Aorta (tissue), 5 donors: ENCODE measurements around the gene SART3. TPM values are rescaled to one million over a fixed set of nuclear protein-coding genes. Genes with fewer than 3 reads are reported as not detected.
"Not testable (repeated sequence)": the region's sequence is repeated elsewhere in the genome, so short reads cannot be mapped to it uniquely, and the experiment has no call there.

Source experiments
- ATAC-seq: fragments of 200-7000 bp; cut with Tn5 transposase; one replicate; pipeline ENCODE4 v1.9.1; 2022; ENCODE audit warnings: moderate library complexity; ENCODE audit not compliant: low FRiP score
- DNase-seq, 2 donors: peaks; one replicate each; pipeline ENCODE4 v3.0.0-alpha.2; 2020
- H3K27ac ChIP-seq, 2 donors: one replicate each; pipeline ENCODE4 v1.5.1; 2013; ENCODE audit warnings: low read length in 2 of 2, mild to moderate bottlenecking in 2 of 2, moderate library complexity in 2 of 2, control low read depth in 1 of 2, inconsistent platforms in 1 of 2, low read depth in 1 of 2
- H3K27me3 ChIP-seq, 2 donors: one replicate each; pipeline ENCODE4 v1.6.1; 2013; ENCODE audit warnings: control low read depth in 1 of 2, low read length in 1 of 2, mild to moderate bottlenecking in 1 of 2, moderate library complexity in 1 of 2; ENCODE audit not compliant: insufficient read depth in 2 of 2, control insufficient read depth in 1 of 2
- H3K36me3 ChIP-seq, 2 donors: one replicate each; pipeline ENCODE4 v1.6.1; 2013; ENCODE audit warnings: control low read depth in 1 of 2, low read length in 1 of 2, mild to moderate bottlenecking in 1 of 2; ENCODE audit not compliant: insufficient read depth in 2 of 2, control insufficient read depth in 1 of 2
- H3K4me1 ChIP-seq, 2 donors: one replicate each; pipeline ENCODE4 v1.6.1; 2013; ENCODE audit warnings: low read length in 2 of 2, control low read depth in 1 of 2, mild to moderate bottlenecking in 1 of 2, moderate library complexity in 1 of 2; ENCODE audit not compliant: insufficient read depth in 2 of 2, control insufficient read depth in 1 of 2
- H3K4me3 ChIP-seq, 2 donors: one replicate each; pipeline ENCODE4 v1.5.1; 2013; ENCODE audit warnings: low read length in 2 of 2, control low read depth in 1 of 2, mild to moderate bottlenecking in 1 of 2
- H3K9me3 ChIP-seq: one replicate; pipeline ENCODE4 v1.6.1; 2013; ENCODE audit warnings: mild to moderate bottlenecking, low read length; ENCODE audit not compliant: control insufficient read depth
- WGBS, 2 donors: extraction: QIAGEN DNeasy Blood & Tissue Kit; methylation state at CpG; one replicate each; pipeline ENCODE4 v1.1.7; 2013; 5-methylcytosine and 5-hydroxymethylcytosine counted together
- intact Hi-C, 2 donors: fragments of 100-400 bp; cut with DNase I; formaldehyde crosslinking; loops; one replicate each; pipeline versions ENCODE4 v1.14.2 to v1.15.0; 2022
- polyA plus RNA-seq, 2 donors: library from polyadenylated mRNA; stranded (reverse); fragments of 200-250 nt; gene quantifications; one replicate each; pipeline ENCODE4 v1.2.3, GENCODE V29; 2013
- total RNA-seq, 2 donors: library from RNA; stranded (reverse); fragmentation: NEBNext Ultra II Directional; extraction: Animal tissue kit (Norgen Biotek cat#: 25700); gene quantifications; one replicate each; pipeline ENCODE4 v1.2.1, GENCODE V29; 2021
- donor health status: healthy with polysubstance abuse.
- donor health status: Bipolar disorder and iron deficiency.
- donor health status: DM: no; HTN: no; CAD: no.
- donor health status: DM: no; HTN: no; CAD: no.
- donor health status: DM: yes; HTN: yes; CAD: no.

Gene SART3
- total and polyA plus RNA-seq, 4 donors, result 11.5 to 51.3 (median 35.0) TPM

DNA sequence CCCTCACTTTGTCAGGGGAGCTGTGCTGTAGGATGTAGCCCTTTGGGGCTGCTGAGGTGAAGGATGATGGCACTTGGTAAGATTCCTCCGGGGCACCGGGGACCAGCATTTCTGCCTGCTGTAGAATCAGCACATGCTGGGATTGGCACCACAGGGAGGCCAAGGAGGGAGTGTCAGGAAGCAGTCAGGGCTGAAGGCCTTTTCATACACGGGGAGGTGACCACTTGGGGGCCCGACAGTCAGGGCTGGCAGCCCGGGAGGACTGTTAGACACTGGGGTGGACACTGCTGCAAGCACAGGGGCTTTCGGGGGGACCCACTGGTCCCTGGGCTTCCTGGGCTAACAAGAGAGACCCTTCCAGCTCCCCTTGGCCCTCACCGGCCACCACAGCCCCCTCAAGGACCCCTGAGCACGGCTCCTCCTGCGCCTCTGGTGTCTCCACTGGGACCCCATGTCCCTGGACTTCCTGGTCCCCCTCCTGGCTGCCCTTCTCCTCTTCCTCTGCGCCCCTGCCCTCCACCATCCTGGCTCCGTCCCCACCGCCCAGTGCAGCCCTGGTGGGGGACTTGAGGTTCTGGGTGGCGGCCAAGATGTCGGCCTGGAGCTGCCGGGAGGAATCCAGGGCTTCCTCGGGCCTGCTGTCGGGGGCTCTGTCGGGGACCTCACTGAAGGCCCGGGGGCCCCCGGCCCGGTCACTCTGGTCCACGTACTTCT is 30.5 kb upstream of the SART3 start:
- 87 to 90% methylated on average over 21 to 22 of the region's 22 CpGs for WGBS, 2 donors
- no peaks in the 10 kb centered on the region for H3K27me3 ChIP-seq

DNA sequence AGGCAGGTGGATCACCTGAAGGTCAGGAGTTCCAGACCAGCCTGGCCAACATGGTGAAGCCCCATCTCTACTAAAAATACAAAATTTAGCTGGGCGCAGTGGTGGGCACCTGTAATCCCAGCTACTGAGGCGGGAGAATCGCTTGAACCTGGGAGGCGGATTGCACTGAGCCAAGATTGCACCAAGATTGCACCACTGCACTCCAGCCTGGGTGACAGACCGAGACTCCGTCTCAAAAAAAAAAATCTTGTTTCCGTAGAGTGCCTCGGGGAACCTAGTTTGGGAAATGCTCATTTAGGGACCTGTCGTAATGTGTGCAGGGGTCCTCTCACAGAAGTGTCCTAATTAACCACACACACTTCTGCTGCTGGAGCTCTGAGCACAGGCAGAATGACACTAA is 29.5 kb upstream of the SART3 start:
- H3K27me3 ChIP-seq, H3K4me3 ChIP-seq, H3K27ac ChIP-seq, ATAC-seq, H3K36me3 ChIP-seq, H3K9me3 ChIP-seq, H3K4me1 ChIP-seq, intact Hi-C loops: not testable (repeated sequence)
- DNase-seq, result peak in 1 of 2 donors; percentile 28
- WGBS, 2 donors, result 93 to 94% methylated on average over 9 of the region's 9 CpGs

More for the DNA sequence above, 30.5 kb upstream of the SART3 start:
- Histone ChIP-seq H3K9me3 (no peaks in the 10 kb centered on the region), H3K4me1 (no peaks in the 10 kb centered on the region), H3K36me3 (no peaks in the 10 kb centered on the region), H3K4me3 (no peak overlapping the region), H3K27ac (no peak overlapping the region)
- ATAC-seq, result no peak
- intact Hi-C loops, result no loop called here
- peak in 1 of 2 donors; percentile 74 for DNase-seq

DNA sequence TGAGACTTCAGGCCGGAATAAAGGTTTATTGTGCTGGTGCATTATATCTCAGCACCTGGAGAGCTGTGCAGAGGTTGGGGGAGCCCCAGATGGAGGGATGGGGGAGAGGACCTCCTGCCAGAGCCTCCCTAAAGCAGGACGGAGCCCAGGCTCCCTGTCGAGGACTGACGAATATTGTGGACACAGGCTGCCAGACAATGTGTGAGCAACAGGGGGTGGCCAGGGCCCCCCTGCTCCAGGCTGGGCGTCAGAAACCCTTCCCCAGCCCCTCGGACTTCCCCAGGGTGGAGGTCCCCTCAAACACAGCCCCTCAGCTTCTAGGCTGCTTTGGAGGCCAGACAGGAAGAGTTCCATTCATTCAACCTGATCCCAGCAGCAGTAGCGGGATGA is 28.9 kb upstream of the SART3 start:
- 77 to 84% methylated on average over 7 of the region's 7 CpGs for WGBS, 2 donors
- Histone ChIP-seq H3K4me3 (no peak overlapping the region), H3K36me3 (no peaks in the 10 kb centered on the region), H3K27me3 (no peaks in the 10 kb centered on the region), H3K27ac (no peak overlapping the region), H3K9me3 (no peaks in the 10 kb centered on the region), H3K4me1 (no peaks in the 10 kb centered on the region)
- DNase-seq (peak in 1 of 2 donors; percentile 59), ATAC-seq (no peak)
- intact Hi-C loops, result no loop called here

DNA sequence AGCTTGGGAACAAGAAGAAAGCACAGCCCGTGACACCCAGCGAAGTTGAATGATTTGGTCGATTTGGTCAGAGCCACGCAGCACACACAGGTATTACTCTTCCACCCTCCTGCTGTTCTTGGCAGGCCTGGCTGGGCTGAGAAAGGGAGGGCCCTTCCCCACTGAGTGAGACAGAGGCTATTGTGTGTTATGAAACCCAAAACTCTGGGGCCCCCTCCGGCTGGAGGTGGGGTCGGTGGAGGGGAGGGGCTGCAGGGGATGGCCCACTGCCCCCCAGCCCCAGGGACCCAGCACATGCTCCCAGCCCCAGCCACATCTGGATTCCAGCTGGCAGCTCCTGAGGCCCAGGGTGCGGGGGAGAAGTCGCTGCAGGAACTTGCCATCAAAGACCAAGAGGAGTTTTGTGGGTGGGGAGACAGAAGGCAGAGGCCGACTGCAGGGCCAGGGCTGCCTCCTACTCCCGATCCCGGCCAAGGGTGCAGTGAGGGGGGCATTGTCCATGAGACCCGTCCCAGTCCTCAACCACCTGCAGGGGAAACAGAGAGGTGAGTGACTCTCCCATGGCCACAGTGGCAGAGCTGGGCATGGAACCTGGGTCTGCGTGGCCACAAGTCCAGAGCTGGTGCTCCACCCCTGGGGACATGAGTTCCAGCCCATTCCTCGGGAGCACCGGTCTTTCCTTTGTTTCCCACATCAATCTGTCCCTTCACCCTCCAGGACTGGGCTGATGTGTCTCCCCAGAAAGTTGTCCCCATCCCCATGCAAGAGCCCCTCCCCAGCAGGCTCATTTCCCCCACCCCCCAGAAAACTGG is 28.3 kb upstream of the SART3 start:
- Histone ChIP-seq H3K4me1 (no peaks in the 10 kb centered on the region), H3K27me3 (no peaks in the 10 kb centered on the region), H3K4me3 (no peak overlapping the region), H3K36me3 (no peaks in the 10 kb centered on the region), H3K9me3 (no peaks in the 10 kb centered on the region), H3K27ac (no peak overlapping the region)
- peak in 1 of 2 donors; percentile 73 for DNase-seq
- no peak for ATAC-seq
- intact Hi-C loops, result no loop called here
- WGBS, 2 donors, result 29 to 35% methylated on average over 15 of the region's 15 CpGs

DNA sequence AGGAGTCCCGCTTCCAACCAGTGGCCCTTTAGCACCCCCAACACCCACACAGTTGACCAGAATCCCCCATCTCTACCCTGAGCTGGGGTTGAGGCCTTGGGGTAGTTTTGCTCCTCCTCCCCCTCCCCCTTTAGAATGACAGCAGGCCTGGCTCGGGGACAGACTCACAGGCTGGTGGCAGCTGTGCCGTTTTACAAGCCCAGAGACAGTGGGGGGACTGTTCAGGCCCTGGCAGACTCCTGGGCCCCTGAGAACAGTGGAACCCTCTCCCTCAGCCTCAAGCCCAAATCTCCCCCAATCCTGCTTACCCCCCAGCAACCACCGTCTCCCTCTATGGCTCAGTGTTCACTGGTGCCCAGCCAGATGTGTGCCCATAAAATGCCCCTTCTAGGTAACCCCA is 26.9 kb upstream of the SART3 start:
- no peaks in the 10 kb centered on the region for H3K9me3 ChIP-seq
- DNase-seq, result no peak
- no peaks in the 10 kb centered on the region for H3K36me3 ChIP-seq
- intact Hi-C loops, result no loop called here
- H3K27ac ChIP-seq, result no peak overlapping the region
- ATAC-seq, result no peak
- H3K4me1 ChIP-seq, result no peaks in the 10 kb centered on the region
- H3K4me3 ChIP-seq, result no peak overlapping the region
- 69 to 72% methylated on average over 4 of the region's 4 CpGs for WGBS, 2 donors
- no peaks in the 10 kb centered on the region for H3K27me3 ChIP-seq

DNA sequence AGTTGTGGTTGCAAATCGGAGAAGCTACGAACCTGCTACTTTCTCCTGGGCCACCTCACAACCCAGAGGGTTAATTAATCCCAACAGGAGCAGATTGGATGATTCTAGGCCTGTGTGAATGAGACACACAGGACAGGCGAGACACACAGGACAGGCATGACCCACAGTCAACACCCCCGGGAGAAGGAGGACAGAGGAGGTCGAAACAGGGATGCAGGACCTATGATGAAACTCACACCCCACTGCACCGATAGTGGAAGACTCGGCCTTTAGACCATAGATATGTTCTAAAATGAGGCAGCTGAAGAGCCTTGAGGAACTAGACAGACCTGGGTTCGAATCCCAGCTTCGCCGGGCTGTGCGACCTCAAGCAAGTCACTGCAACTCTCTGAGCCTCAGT is 25.3 kb upstream of the SART3 start:
- H3K27ac ChIP-seq, result no peak overlapping the region
- no peaks in the 10 kb centered on the region for H3K4me1 ChIP-seq
- no peaks in the 10 kb centered on the region for H3K36me3 ChIP-seq
- DNase-seq (no peak), ATAC-seq (no peak)
- H3K4me3 ChIP-seq, result no peak overlapping the region
- no peaks in the 10 kb centered on the region for H3K27me3 ChIP-seq
- intact Hi-C loops, result no loop called here
- H3K9me3 ChIP-seq, result no peaks in the 10 kb centered on the region
- WGBS, 2 donors, result 90 to 92% methylated on average over 11 of the region's 11 CpGs

- ATAC-seq (no peak), DNase-seq (no peak)
- intact Hi-C loops, result no loop called here
- Histone ChIP-seq H3K9me3 (no peaks in the 10 kb centered on the region), H3K4me1 (no peaks in the 10 kb centered on the region), H3K4me3 (no peak overlapping the region), H3K27ac (no peak overlapping the region), H3K36me3 (no peaks in the 10 kb centered on the region), H3K27me3 (no peaks in the 10 kb centered on the region)
- WGBS, 2 donors, result 37 to 49% methylated on average over 4 of the region's 4 CpGs
Measured at GRCh38 chr12:108585864-108586263, 24.9 kb upstream of the SART3 start.

GRCh38 chr12:108584456-108585065 is 23.6 kb upstream of the SART3 start:
- H3K4me1 ChIP-seq, result no peaks in the 10 kb centered on the region
- DNase-seq, result no peak
- intact Hi-C loops, result no loop called here
- H3K27me3 ChIP-seq, result no peaks in the 10 kb centered on the region
- no peaks in the 10 kb centered on the region for H3K36me3 ChIP-seq
- no peak overlapping the region for H3K4me3 ChIP-seq
- WGBS, 2 donors, result 78 to 83% methylated on average over 3 of the region's 3 CpGs
- no peak overlapping the region for H3K27ac ChIP-seq
- ATAC-seq, result no peak
- H3K9me3 ChIP-seq, result no peaks in the 10 kb centered on the region
